KMS-11 (cell line): ENCODE results near the gene XRN2.

Experiments used
- H2AFZ ChIP-seq: fragments of 200-600 bp; sonication (generic); 2 replicates; pipeline ENCODE4 v1.6.1; 2016; ENCODE audit warnings: antibody characterized with exemption, mixed run types, low read depth
- H3K27ac ChIP-seq: fragments of 200-600 bp; sonication (generic); 2 replicates; pipeline ENCODE4 v1.6.1; 2016; ENCODE audit warnings: mild to moderate bottlenecking, mixed run types
- H3K27me3 ChIP-seq: fragments of 200-600 bp; sonication (generic); 2 replicates; pipeline ENCODE4 v1.6.1; 2017; ENCODE audit warnings: mild to moderate bottlenecking, low read depth, mixed run types, moderate library complexity; ENCODE audit not compliant: insufficient read depth
- H3K36me3 ChIP-seq: fragments of 200-600 bp; sonication (generic); 2 replicates; pipeline ENCODE4 v1.6.1; 2017; ENCODE audit warnings: mild to moderate bottlenecking, mixed run types; ENCODE audit not compliant: insufficient read depth
- H3K4me1 ChIP-seq: fragments of 200-600 bp; sonication (generic); 2 replicates; pipeline ENCODE4 v1.6.1; 2016; ENCODE audit warnings: mild to moderate bottlenecking, low read depth, mixed run types; ENCODE audit not compliant: poor library complexity, severe bottlenecking
- H3K4me2 ChIP-seq: fragments of 200-600 bp; sonication (generic); 2 replicates; pipeline ENCODE4 v1.7.0; 2016; ENCODE audit warnings: mild to moderate bottlenecking, mixed run types
- H3K4me3 ChIP-seq: fragments of 200-600 bp; sonication (generic); IDR thresholded peaks from 2 replicates; pipeline ENCODE4 v1.6.1; 2017; ENCODE audit warnings: low read depth, low read length, mixed read lengths; ENCODE audit not compliant: insufficient read depth
- H3K79me2 ChIP-seq: fragments of 200-600 bp; sonication (generic); 2 replicates; pipeline ENCODE4 v1.6.1; 2016; ENCODE audit warnings: low read depth, mixed run types; ENCODE audit not compliant: insufficient read depth
- H3K9ac ChIP-seq: fragments of 200-600 bp; sonication (generic); 2 replicates; pipeline ENCODE4 v1.6.1; 2016; ENCODE audit warnings: mild to moderate bottlenecking, mixed run types
- H4K20me1 ChIP-seq: fragments of 200-600 bp; sonication (generic); 2 replicates; pipeline ENCODE4 v1.6.1; 2016; ENCODE audit warnings: mild to moderate bottlenecking, mixed run types; ENCODE audit not compliant: insufficient read depth
- CTCF ChIP-seq: fragments of 200-600 bp; sonication (generic); conservative IDR thresholded peaks from 2 replicates; pipeline ENCODE4 v1.6.1; 2017; ENCODE audit warnings: low read depth, mild to moderate bottlenecking, antibody characterized with exemption, low read length, moderate library complexity, mixed read lengths

The XRN2 gene

GRCh38 chr20:21389368-21389767 lies 86.2 kb downstream of the XRN2 start:
- H3K27ac ChIP-seq: no peak overlapping the region
- no peaks in the 10 kb centered on the region for H3K36me3 ChIP-seq
- H3K27me3 ChIP-seq: no peaks in the 10 kb centered on the region
- H3K4me2 ChIP-seq: no peak overlapping the region
- no peak overlapping the region for H3K9ac ChIP-seq
- no peaks in the 10 kb centered on the region for H3K79me2 ChIP-seq
- no peak overlapping the region for H2AFZ ChIP-seq
- no peaks in the 10 kb centered on the region for H3K4me1 ChIP-seq
- TF ChIP-seq CTCF: no peak
- no peaks in the 10 kb centered on the region for H4K20me1 ChIP-seq
- no peak overlapping the region for H3K4me3 ChIP-seq

GRCh38 chr20:21390768-21391167 lies 87.6 kb downstream of the XRN2 start:
- no peak overlapping the region for H3K4me2 ChIP-seq
- no peaks in the 10 kb centered on the region for H3K79me2 ChIP-seq
- no peak for TF ChIP-seq CTCF
- no peak overlapping the region for H3K9ac ChIP-seq
- H3K4me3 ChIP-seq: no peak overlapping the region
- H4K20me1 ChIP-seq: no peaks in the 10 kb centered on the region
- H3K4me1 ChIP-seq: no peaks in the 10 kb centered on the region
- H2AFZ ChIP-seq: no peak overlapping the region
- H3K27ac ChIP-seq: no peak overlapping the region
- H3K36me3 ChIP-seq: no peaks in the 10 kb centered on the region
- no peaks in the 10 kb centered on the region for H3K27me3 ChIP-seq

- no peaks in the 10 kb centered on the region for H3K36me3 ChIP-seq
- no peak overlapping the region for H2AFZ ChIP-seq
- H3K4me3 ChIP-seq: no peak overlapping the region
- no peaks in the 10 kb centered on the region for H4K20me1 ChIP-seq
- TF ChIP-seq CTCF: no peak
- no peaks in the 10 kb centered on the region for H3K4me1 ChIP-seq
- no peaks in the 10 kb centered on the region for H3K27me3 ChIP-seq
- no peak overlapping the region for H3K9ac ChIP-seq
- no peaks in the 10 kb centered on the region for H3K79me2 ChIP-seq
- H3K4me2 ChIP-seq: no peak overlapping the region
- no peak overlapping the region for H3K27ac ChIP-seq
Observed at GRCh38 chr20:21391185-21391971, 88.2 kb downstream of the XRN2 start.

DNA sequence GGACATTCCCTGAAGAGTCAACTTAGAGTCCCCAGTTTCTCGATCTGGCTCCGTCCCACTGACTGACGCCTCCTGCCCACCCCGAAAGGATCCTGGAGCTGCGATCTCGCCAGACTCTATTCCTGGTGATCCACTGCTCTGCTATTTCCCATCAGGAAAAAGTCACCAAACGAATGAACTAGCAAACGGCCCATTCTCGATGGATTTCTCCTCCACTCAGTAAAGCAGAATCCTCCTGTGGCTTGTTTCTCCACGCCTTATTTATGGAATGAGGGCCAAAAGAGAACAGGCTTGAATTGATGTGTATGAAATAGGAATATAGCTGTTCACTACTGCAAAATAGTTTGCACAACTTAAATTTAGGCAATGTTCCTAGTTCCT lies 88.8 kb downstream of the XRN2 start:
- no peak overlapping the region for H3K9ac ChIP-seq
- H2AFZ ChIP-seq: no peak overlapping the region
- H4K20me1 ChIP-seq: no peaks in the 10 kb centered on the region
- H3K36me3 ChIP-seq: no peaks in the 10 kb centered on the region
- TF ChIP-seq CTCF: no peak
- no peak overlapping the region for H3K27ac ChIP-seq
- no peaks in the 10 kb centered on the region for H3K4me1 ChIP-seq
- no peaks in the 10 kb centered on the region for H3K27me3 ChIP-seq
- H3K4me2 ChIP-seq: no peak overlapping the region
- no peaks in the 10 kb centered on the region for H3K79me2 ChIP-seq
- H3K4me3 ChIP-seq: no peak overlapping the region
